Endometrial microvascular endothelial cells (primary cell): ENCODE results near the gene SPTSSA. TPM values are rescaled to one million over a fixed set of nuclear protein-coding genes. Genes with fewer than 3 reads are reported as not detected.

ENCODE experiments used
- in situ Hi-C: cut with HindIII; loops from 2 replicates; pipeline ENCODE4 v1.10.0; 2017; ENCODE audit warnings: low sequenced_read_pairs, low pct_unique_long_range_greater_than_20kb; ENCODE audit errors: inconsistent ontology term
- total RNA-seq: library from RNA; depleted of rRNA; stranded (reverse); fragments of >200 nt; gene quantifications from one replicate; pipeline ENCODE4 v1.2.3, GENCODE V29; 2015; ENCODE audit errors: inconsistent ontology term

Gene SPTSSA
- total RNA-seq, 1 donor from 2014 or later, result 15.2 TPM

DNA sequence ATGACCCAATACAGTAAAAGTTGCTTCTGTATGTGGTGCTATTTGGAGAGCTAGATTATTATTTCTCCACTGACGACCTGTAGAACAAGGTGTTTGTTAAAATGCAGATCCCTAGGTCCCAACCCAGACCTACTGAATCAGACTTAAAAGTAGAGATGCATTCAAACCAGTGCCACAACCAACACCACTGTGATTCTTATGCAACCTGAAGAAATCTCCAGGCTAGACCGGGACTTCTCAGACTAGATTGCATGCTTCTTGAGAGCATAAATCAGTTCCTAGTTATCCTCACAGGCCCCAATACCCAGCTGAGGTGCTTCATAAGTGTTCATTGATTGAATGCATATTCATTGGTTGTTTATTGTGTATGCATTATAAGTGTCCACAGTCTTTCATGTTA lies 78.2 kb downstream of the SPTSSA start:
- in situ Hi-C loops, result no loop called here

Other genes starting within 250 kb of the SPTSSA start
- gene EAPP, start 77.5 kb upstream of the SPTSSA start, total RNA-seq, result 34.8 TPM
- gene SNX6, start 167.9 kb upstream of the SPTSSA start, total RNA-seq, result 298 TPM